Fibroblast of the aortic adventitia (primary cell): ENCODE data around the gene ENO2. TPM values are rescaled to one million over a fixed set of nuclear protein-coding genes. Genes with fewer than 3 reads are reported as not detected.

Experiments
- DNase-seq: peaks from one replicate; pipeline ENCODE4 v3.0.0-alpha.2; 2010; ENCODE audit warnings: low read depth
- H3K4me3 ChIP-seq: 2 replicates; pipeline ENCODE4 v1.5.1; 2011; ENCODE audit warnings: low read depth, mild to moderate bottlenecking, control low read depth, low read length, moderate library complexity
- CTCF ChIP-seq: IDR thresholded peaks from 2 replicates; pipeline ENCODE4 v1.5.1; 2011; ENCODE audit warnings: mild to moderate bottlenecking, low read length, control low read depth, inconsistent platforms; ENCODE audit not compliant: insufficient read depth
- total RNA-seq: library from RNA; depleted of rRNA; stranded (reverse); fragments of >200 nt; gene quantifications from 2 replicates; pipeline ENCODE4 v1.2.3, GENCODE V29; 2012; ENCODE audit warnings: low replicate concordance

Gene ENO2
- total RNA-seq, 1 donor: 12.7 TPM

GRCh38 chr12:6954316-6955107, 40.1 kb downstream of the ENO2 start:
- no peak for TF ChIP-seq CTCF
- no peak overlapping the region for H3K4me3 ChIP-seq
- no peak for DNase-seq

DNA sequence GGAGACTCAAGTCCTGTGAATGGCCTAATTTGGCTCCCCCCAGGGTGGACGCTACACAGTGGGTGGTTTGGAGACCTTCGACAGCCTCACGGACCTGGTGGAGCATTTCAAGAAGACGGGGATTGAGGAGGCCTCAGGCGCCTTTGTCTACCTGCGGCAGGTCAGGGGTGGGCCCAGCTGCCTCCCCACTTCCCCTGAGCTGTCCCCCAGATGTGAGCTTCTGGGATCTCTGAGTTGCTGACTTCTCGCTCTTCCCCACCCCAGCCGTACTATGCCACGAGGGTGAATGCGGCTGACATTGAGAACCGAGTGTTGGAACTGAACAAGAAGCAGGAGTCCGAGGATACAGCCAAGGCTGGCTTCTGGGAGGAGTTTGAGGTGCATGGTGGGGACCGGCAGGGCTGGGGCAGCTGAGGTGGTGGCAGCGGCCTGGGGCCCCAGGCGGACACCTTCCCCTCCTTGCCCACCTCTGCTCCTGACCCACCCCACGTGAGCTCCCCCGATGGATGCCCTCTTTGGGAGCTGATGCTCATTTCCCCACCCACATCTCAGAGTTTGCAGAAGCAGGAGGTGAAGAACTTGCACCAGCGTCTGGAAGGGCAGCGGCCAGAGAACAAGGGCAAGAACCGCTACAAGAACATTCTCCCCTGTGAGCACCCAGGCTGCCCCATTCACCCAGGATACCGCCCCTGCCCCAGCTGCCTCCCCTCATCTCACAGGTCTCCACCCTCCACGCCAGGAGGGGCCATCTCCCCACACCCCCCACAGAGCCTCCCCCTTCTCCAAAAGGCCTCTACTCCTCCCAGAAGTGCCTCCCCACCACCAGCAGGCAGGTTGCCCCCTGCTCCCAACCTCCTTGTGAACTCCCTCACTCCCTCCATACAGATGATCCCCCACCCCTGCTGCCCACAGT, 41.0 kb downstream of the ENO2 start:
- no peak for TF ChIP-seq CTCF
- no peak overlapping the region for H3K4me3 ChIP-seq
- no peak for DNase-seq

- TF ChIP-seq CTCF: no peak
- no peak overlapping the region for H3K4me3 ChIP-seq
- DNase-seq: no peak
These were observed 41.8 kb downstream of the ENO2 start for GRCh38 chr12:6956021-6956727.

DNA sequence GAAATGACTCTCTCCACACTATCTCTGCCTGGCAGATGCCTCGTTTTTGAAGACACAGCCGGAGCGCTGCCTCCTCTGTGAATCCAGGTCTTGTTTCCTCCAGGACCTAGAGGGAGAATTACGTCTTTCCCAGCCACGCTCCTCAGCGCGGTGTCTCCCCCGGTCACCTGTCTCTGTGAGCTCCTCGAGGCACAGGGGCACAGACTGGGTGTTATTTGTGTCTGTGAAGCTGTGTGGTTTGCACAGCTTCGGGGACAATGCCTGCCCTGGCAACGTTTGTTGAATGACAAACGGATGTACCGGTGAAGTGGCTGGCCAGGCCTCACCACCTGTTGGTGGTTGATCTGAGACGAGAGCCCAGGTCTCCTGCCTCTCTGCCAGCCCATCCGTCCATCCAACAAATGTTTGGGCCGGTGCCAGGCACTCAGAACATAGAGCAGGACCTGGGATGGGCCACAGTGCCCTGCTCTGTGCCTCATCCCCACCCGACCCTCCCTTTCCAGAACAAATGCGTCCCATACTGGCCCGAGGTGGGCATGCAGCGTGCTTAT, 42.8 kb downstream of the ENO2 start:
- no peak for DNase-seq
- TF ChIP-seq CTCF: no peak
- H3K4me3 ChIP-seq: no peak overlapping the region

GRCh38 chr12:6957741-6958608, 43.6 kb downstream of the ENO2 start:
- TF ChIP-seq CTCF: no peak
- no peak overlapping the region for H3K4me3 ChIP-seq
- no peak for DNase-seq
